Loucy (cell line): ENCODE measurements around the gene NEIL3.

Experiments used
- CTCF ChIP-seq: fragments of 200-600 bp; sonication (generic); conservative IDR thresholded peaks from 2 replicates; pipeline ENCODE4 v1.5.1; 2014; ENCODE audit warnings: mild to moderate bottlenecking, antibody characterized with exemption, low read length
- EZH2phosphoT487 ChIP-seq: fragments of 200-600 bp; IDR thresholded peaks from 2 replicates; pipeline ENCODE4 v1.6.1; 2018; ENCODE audit warnings: antibody characterized with exemption, mild to moderate bottlenecking, moderate library complexity, borderline replicate concordance

GRCh38 chr4:177391953-177392352 is 82.3 kb downstream of the NEIL3 start:
- no peak for TF ChIP-seq CTCF
- no peak for TF ChIP-seq EZH2phosphoT487
